Measurements from ENCODE around the gene TIMM13. TPM values are rescaled to one million over a fixed set of nuclear protein-coding genes. Genes with fewer than 3 reads are reported as not detected.

The TIMM13 gene
- total and polyA plus RNA-seq, 2 donors (not counting 3 experiments of a cell fraction or from before 2014, with no cell fraction given): 154 to 160 TPM

- BruUV-seq (replicated peaks): no TSS peak
- Histone ChIP-seq H2AFZ (ENCODE audit: low read depth, low read length) (no peak overlapping the region), H3K9me1 (replicated peaks; ENCODE audit: control insufficient read depth, extremely low read depth, insufficient read depth, low read length) (no peaks in the 10 kb centered on the region), H3K79me2 (ENCODE audit: control insufficient read depth, insufficient read depth, low read length) (peaks cover 59% of the 10 kb centered on the region), H3K4me2 (ENCODE audit: insufficient read depth, low read length) (no peak overlapping the region), H3K4me3 (replicated peaks in 1 of 3; ENCODE audit: insufficient read depth in 1 of 3, low read depth in 1 of 3, low read length in 3 of 3) (no peak overlapping the region), H3K9me3 (replicated peaks; ENCODE audit: control insufficient read depth, insufficient read depth, low read length) (no peaks in the 10 kb centered on the region), H3K4me1 (ENCODE audit: control insufficient read depth, extremely low read depth, insufficient read depth, low read length) (no peaks in the 10 kb centered on the region), H4K20me1 (replicated peaks; ENCODE audit: control insufficient read depth, extremely low read depth, insufficient read depth, low read length) (no peaks in the 10 kb centered on the region), H3K9ac (replicated peaks; ENCODE audit: extremely low read depth, insufficient read depth, low read length) (no peak overlapping the region), H3K36me3 (ENCODE audit: control insufficient read depth in 2 of 2, extremely low read depth in 1 of 2, insufficient read depth in 2 of 2, low read length in 2 of 2) (peaks cover 7 to 26% of the 10 kb centered on the region in 2 experiments), H3K27me3 (ENCODE audit: control insufficient read depth in 2 of 2, insufficient read depth in 2 of 2, low read length in 2 of 2) (no peaks in the 10 kb centered on the region), H3K27ac (ENCODE audit: insufficient read depth, low read depth, low read length) (no peak overlapping the region)
- ChIA-PET CTCF (interaction anchor here (0.6 to 0.8 kb wide), 2 partner anchors 170 to 602 kb away, joined by 3 to 4 read pairs; no protein-coding TSS in a partner anchor), POLR2A (no interaction called here)
- TF ChIP-seq MAX (IDR thresholded peaks at IDR 0.05; ENCODE audit: insufficient read depth, insufficient read length) (no peak), FOS (IDR thresholded peaks at IDR 0.05; ENCODE audit: borderline replicate concordance, insufficient read depth, low read length) (no peak), MYC (IDR thresholded peaks at IDR 0.05; ENCODE audit: low read depth, low read length) (no peak), JUN (IDR thresholded peaks at IDR 0.05; ENCODE audit: borderline replicate concordance, insufficient read depth, insufficient read length, low read depth) (no peak), CTCF (IDR thresholded peaks at IDR 0.05; ENCODE audit: extremely low read depth in 1 of 2, insufficient read depth in 1 of 2, low read depth in 1 of 2, low read length in 2 of 2) (no peak), EZH2 (IDR thresholded peaks at IDR 0.05; ENCODE audit: borderline replicate concordance, low read depth, low read length, severe bottlenecking) (no peak), GATA2 (IDR thresholded peaks at IDR 0.05; ENCODE audit: insufficient read depth, insufficient read length, low read depth, low read length) (no peak), POLR2AphosphoS5 (IDR thresholded peaks at IDR 0.05; ENCODE audit: insufficient read depth, low read depth, low read length) (no peak), POLR2A (IDR thresholded peaks at IDR 0.05; ENCODE audit: low read depth, low read length) (no peak)
- no peak for FAIRE-seq
- dilution Hi-C loops (cut with MboI; ENCODE audit: extremely low pct_ligation_motif_present, low sequenced_read_pairs) (no loop called here), intact Hi-C loops (cut with micrococcal nuclease) (no loop called here)
- DNase-seq (ENCODE audit: low read depth, low spot score): no peak
Observed at GRCh38 chr19:2441096-2441752, 13.8 kb upstream of the TIMM13 start.

All from endothelial cell of umbilical vein (primary cell).